HG03521 (cell line): ENCODE results near the gene SGSM1.

Experiments
- ATAC-seq: cut with Tn5 transposase; IDR thresholded peaks from one replicate; pipeline ENCODE4 v1.9.1; 2021; ENCODE audit warnings: mild to moderate bottlenecking, moderate library complexity; ENCODE audit not compliant: unreplicated experiment

SGSM1 gene

GRCh38 chr22:24805790-24806662 is at the start of gene SGSM1:
SGSM1 (plus strand) TSS chr22:24806211; CDS start chr22:24806326, 115 bp downstream.
- peak; percentile 80 for ATAC-seq

GRCh38 chr22:24758164-24758799 is 47.7 kb upstream of the SGSM1 start:
- ATAC-seq: no peak

GRCh38 chr22:24759765-24760164 is 46.2 kb upstream of the SGSM1 start:
- ATAC-seq: no peak

- ATAC-seq: no peak
Measured at GRCh38 chr22:24760708-24761306, 45.2 kb upstream of the SGSM1 start.

GRCh38 chr22:24761888-24762675 is 43.9 kb upstream of the SGSM1 start:
- no peak for ATAC-seq

GRCh38 chr22:24763872-24764485 is 42.0 kb upstream of the SGSM1 start:
- ATAC-seq: no peak

- ATAC-seq: no peak
Measured at GRCh38 chr22:24765166-24765565, 40.8 kb upstream of the SGSM1 start.

DNA sequence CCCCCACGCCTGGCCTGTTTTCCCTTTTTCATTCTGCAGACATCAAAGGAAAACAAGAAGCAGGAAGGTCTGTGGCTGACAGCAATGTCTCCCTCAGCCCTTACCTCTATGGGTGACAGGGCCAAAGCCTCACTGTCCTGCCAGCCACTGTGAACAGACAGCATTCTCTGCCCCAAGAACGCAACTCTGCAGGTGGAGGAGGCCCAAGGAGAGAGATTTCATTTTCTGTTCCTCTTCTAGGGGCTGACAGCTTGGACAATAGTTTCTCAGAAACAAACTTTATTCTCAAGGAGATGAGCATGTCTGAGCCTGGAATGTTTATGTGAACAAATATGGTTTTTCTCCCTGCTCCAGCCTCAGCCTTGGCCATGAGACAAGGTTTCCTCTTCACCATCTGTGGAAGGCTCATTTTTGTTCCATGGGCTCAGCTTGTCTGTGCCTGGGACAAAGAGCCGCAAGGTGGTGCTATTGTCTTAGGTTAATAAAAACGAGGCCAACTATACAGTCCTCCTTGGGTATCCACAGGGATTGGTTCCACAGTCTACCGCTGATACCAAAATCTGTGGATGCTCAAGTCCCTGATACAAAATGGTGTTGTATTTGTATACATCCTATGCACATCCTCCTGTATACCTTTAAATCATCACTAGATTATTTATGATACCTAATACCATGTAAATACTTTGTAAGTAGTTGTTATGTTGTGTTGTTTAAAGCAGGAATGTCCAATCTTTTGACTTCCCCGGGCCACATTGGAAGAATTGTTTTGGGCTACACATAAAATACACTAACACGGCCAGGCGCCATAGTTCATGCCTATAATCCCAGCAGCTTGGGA is 37.3 kb upstream of the SGSM1 start:
- ATAC-seq: no peak

DNA sequence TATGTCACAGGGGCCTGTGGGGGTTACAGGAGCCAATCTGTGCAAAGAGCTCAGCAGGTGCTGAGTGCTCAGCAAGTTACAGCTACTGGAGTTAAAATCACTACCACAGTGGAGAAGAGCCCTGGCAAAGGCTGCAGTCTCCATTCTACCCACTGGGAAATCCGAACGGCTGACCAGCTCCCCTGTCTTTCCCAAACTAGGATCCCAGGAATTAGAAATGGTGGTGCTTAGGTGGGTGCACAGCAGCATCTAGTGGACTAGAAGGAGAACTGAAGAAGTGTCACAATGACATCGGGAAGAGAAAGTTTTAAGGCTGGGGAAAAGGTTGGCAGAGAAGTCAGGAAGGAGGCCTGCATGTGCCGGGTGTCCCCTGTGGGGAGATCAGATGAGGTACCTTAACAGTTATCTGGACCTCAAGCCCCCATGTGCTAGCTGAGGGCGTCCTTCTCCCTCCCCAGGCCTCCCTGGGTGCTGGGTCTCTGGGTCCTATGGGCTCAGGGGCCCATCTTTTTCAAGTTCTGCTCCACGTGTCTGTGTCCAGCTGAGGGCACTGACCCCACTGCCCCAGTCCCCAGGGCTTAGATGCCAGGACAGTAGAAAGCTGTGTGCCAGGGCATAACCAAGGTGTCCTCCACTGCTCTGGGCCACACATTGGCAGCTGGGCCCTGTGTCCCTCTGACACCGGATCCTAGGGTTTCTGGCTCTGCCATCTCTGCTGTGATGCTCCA is 33.4 kb upstream of the SGSM1 start:
- ATAC-seq: no peak

GRCh38 chr22:24775769-24776492 is 30.1 kb upstream of the SGSM1 start:
- ATAC-seq: no peak

DNA sequence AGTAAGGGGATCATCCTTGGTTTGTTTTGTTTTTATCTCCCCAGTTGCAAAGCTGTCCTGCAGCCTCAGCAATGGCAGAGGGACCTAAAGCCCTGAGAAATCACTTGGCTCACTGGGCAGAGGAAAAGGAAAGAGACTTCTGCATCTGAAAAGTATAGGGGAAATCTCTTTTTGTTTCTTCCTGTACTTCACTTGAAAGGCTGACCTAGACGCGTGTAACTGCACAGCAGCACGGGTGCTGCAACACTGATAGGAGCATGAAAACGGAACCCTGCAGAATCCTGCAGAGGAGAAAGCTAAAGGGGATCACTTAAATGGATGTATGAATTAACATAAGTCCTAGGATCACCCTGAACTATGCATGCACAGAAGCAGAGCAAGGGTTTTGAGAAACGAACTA is 29.5 kb upstream of the SGSM1 start:
- ATAC-seq: no peak

- no peak for ATAC-seq
Measured at GRCh38 chr22:24789516-24789915, 16.5 kb upstream of the SGSM1 start.

- no peak for ATAC-seq
Measured at GRCh38 chr22:24791362-24791761, 14.6 kb upstream of the SGSM1 start.

GRCh38 chr22:24796056-24796455 is 10.0 kb upstream of the SGSM1 start:
- ATAC-seq: no peak

DNA sequence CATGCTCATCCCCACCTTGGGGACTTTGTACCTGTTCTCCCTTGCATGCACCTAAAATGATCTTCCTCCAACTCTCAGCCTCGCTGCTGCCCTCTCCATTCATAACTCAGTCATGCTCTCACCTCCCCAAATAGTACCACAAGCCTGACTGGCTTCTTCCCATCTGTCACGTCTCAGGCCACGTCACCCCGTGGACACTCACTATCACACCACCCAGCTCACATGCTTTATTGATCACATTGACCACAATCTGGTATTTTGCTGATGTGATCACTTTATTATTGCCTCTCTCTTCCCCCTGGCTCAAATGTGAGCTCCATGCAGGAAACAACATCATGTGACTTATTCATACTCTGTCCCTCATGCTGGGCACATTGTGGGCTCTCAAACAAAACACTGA is 9.2 kb upstream of the SGSM1 start:
- no peak for ATAC-seq

DNA sequence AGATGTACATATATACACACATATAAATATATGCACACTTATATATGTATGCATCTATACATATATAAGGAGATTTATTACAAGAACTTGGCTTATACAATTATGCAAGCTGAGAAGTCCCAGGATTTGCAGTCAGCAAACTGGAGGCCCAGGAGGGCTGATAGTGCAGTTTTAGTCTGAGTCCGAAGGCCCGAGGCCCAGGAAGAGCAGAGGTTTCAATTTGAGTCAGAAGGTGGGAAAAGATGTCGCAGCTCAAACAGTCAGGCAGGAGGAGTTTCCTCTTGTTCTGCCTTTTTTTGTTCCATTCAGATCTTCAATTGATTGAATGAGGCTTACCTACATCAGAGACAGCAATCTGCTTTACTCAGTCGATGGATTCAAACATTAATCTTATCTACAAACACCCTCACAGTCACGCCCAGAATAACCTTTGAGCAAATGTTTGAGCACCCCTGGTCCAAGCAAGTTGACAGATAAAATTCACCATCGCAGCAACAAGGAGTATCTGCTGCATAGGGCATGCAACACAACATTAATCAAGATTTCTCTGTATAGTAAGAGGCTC is 4.0 kb upstream of the SGSM1 start:
- no peak for ATAC-seq

DNA sequence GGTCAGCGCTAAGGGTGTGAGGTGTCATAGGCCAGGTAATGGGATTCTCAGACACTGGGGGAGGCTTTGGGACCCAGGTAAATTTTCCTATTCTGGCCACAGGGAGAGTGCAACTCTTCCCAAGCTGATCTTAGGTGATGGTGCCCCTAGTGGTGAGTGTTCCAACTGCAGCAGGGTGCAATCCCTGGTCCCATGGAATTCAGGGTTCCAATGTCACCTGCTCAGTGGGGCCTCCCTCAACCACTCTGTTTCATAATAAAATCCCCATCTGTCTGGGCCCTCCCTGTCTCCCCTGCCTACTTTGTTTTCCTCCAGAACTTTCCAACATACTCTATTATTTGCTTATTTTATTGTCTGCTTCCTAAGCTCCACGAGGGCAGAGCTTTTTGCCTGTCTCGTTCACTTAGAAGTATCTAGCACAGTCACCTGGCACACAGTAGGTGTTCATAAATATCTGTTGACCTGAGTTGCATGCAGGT is 2.9 kb upstream of the SGSM1 start:
- no peak for ATAC-seq

GRCh38 chr22:24806663-24807001 is 621 bp downstream of the SGSM1 start:
- ATAC-seq: no peak
